ENCODE measurements around the gene LPIN1.
A peak's percentile ranks its signal among the peaks of the same experiment; 100 is the strongest.

LPIN1 gene

GRCh38 chr2:11744631-11745394, 1.6 kb upstream of the LPIN1 start:
- Histone ChIP-seq H3K9me3 (ENCODE audit: severe bottlenecking) (no peaks in the 10 kb centered on the region), H3K27me3 (ENCODE audit: insufficient read depth, low read depth, severe bottlenecking) (no peaks in the 10 kb centered on the region), H3K36me3 (peaks cover 3% of the 10 kb centered on the region; the same call in 1 of the 2 replicates), H3K27ac (peak overlapping the region; percentile 90), H3K4me3 (ENCODE audit: low read depth, low read length) (peak overlapping the region; percentile 35)
- TF ChIP-seq CTCF (IDR thresholded peaks at IDR 0.05; ENCODE audit: low read depth, low read length), result peak; percentile 73
- peak; percentile 93 for DNase-seq

- Histone ChIP-seq H3K27me3 (ENCODE audit: insufficient read depth, low read depth, severe bottlenecking) (no peaks in the 10 kb centered on the region), H3K9me3 (ENCODE audit: severe bottlenecking) (no peaks in the 10 kb centered on the region), H3K36me3 (peaks cover 3% of the 10 kb centered on the region; the same call in 1 of the 2 replicates), H3K4me3 (ENCODE audit: low read depth, low read length) (no peak overlapping the region), H3K27ac (peak overlapping the region; percentile 90)
- DNase-seq, result no peak
- no peak for TF ChIP-seq CTCF (IDR thresholded peaks at IDR 0.05; ENCODE audit: low read depth, low read length)
Observed at GRCh38 chr2:11745613-11746375, 638 bp upstream of the LPIN1 start.

GRCh38 chr2:11746807-11747459, 501 bp downstream of the LPIN1 start:
- no peaks in the 10 kb centered on the region for H3K27me3 ChIP-seq (ENCODE audit: insufficient read depth, low read depth, severe bottlenecking)
- peak overlapping the region; percentile 91 for H3K27ac ChIP-seq
- peak overlapping the region; percentile 89 for H3K4me3 ChIP-seq (ENCODE audit: low read depth, low read length)
- DNase-seq, result peak; percentile 52
- peaks cover 7% of the 10 kb centered on the region for H3K36me3 ChIP-seq
- H3K9me3 ChIP-seq (ENCODE audit: severe bottlenecking), result no peaks in the 10 kb centered on the region
- no peak for TF ChIP-seq CTCF (IDR thresholded peaks at IDR 0.05; ENCODE audit: low read depth, low read length)

- Histone ChIP-seq H3K27me3 (ENCODE audit: insufficient read depth, low read depth, severe bottlenecking) (no peaks in the 10 kb centered on the region), H3K27ac (no peak overlapping the region), H3K36me3 (peaks cover 7% of the 10 kb centered on the region), H3K4me3 (ENCODE audit: low read depth, low read length) (no peak overlapping the region), H3K9me3 (ENCODE audit: severe bottlenecking) (no peaks in the 10 kb centered on the region)
- TF ChIP-seq CTCF (IDR thresholded peaks at IDR 0.05; ENCODE audit: low read depth, low read length), result no peak
- DNase-seq, result no peak
Observed at GRCh38 chr2:11748018-11748860, 1.8 kb downstream of the LPIN1 start.

- Histone ChIP-seq H3K36me3 (peaks cover 7% of the 10 kb centered on the region), H3K27ac (no peak overlapping the region), H3K4me3 (ENCODE audit: low read depth, low read length) (no peak overlapping the region), H3K27me3 (ENCODE audit: insufficient read depth, low read depth, severe bottlenecking) (no peaks in the 10 kb centered on the region), H3K9me3 (ENCODE audit: severe bottlenecking) (no peaks in the 10 kb centered on the region)
- no peak for TF ChIP-seq CTCF (IDR thresholded peaks at IDR 0.05; ENCODE audit: low read depth, low read length)
- no peak for DNase-seq
Observed at GRCh38 chr2:11748861-11749645, 2.6 kb downstream of the LPIN1 start.
